ENCODE data around the gene CENPO.

DNA sequence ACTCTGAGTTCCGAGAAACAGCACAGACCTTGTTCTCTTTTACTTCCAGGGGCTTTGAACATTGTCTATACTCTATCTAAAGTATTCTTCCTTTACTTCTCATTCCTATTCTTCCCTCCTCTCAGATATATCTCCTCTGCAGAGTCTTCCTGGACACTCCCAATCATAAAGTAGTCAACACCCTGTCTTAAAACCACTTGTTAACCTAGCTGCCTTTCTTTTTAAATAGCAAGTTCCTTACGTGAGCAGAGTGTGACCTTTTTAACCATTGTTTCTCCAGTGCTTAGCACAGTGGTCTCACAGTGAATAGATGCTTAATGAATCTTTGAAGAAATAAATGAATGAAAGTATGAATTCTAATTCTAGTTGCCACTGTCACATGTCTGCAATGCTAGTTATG is 47.4 kb upstream of the CENPO start:
- TF ChIP-seq, protein P1, sequence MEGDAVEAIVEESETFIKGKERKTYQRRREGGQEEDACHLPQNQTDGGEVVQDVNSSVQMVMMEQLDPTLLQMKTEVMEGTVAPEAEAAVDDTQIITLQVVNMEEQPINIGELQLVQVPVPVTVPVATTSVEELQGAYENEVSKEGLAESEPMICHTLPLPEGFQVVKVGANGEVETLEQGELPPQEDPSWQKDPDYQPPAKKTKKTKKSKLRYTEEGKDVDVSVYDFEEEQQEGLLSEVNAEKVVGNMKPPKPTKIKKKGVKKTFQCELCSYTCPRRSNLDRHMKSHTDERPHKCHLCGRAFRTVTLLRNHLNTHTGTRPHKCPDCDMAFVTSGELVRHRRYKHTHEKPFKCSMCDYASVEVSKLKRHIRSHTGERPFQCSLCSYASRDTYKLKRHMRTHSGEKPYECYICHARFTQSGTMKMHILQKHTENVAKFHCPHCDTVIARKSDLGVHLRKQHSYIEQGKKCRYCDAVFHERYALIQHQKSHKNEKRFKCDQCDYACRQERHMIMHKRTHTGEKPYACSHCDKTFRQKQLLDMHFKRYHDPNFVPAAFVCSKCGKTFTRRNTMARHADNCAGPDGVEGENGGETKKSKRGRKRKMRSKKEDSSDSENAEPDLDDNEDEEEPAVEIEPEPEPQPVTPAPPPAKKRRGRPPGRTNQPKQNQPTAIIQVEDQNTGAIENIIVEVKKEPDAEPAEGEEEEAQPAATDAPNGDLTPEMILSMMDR (IDR thresholded peaks at IDR 0.05; ENCODE audit: low read depth, low read length), result no peak
- no peak for TF ChIP-seq EZH2phosphoT487 (IDR thresholded peaks at IDR 0.05; ENCODE audit: low read depth)

All from OCI-LY3 (cell line).